K562 (cell line): ENCODE measurements around the gene TMPRSS7. TPM values are rescaled to one million over a fixed set of nuclear protein-coding genes. Genes with fewer than 3 reads are reported as not detected.

Experiments used
- ATAC-seq: fragments of 200-7000 bp; cut with Tn5 transposase; 3 replicates; pipeline ENCODE4 v1.9.1; 2020; ENCODE audit warnings: moderate library complexity
- BruUV-seq: library from RNA; stranded (reverse); fragments of 400-500 nt; replicated peaks from 2 replicates; lab custom pipeline; 2021; lab: Mats Ljungman, UMichigan
- CTCF ChIA-PET: fragments of 300-600 bp; formaldehyde crosslinking; extraction: SDS; loops from one replicate; lab custom pipeline; 2021; ENCODE audit warnings: low intra/inter-chr PET ratio; lab: Yijun Ruan, JAX
- POLR2A ChIA-PET: fragments of 300-600, 350-650 bp; sonication (Branson Sonifier 250); formaldehyde crosslinking; extraction: SDS; loops from one replicate; lab custom pipeline; 2021; ENCODE audit warnings: antibody characterized with exemption, inconsistent platforms; lab: Yijun Ruan, JAX
- DNase-seq, 4 experiments: peaks; one replicate each; pipeline versions ENCODE4 v3.0.0 to v3.0.0-alpha.2; 2011 to 2018; ENCODE audit warnings: low spot score in 3 of 4, mixed read lengths in 3 of 4; ENCODE audit errors: extremely low read depth in 1 of 4
- FAIRE-seq: peaks from 2 replicates; lab custom pipeline; 2011; peaks lifted over from hg19 to GRCh38; lab: Jason Lieb, UNC
- H2AFZ ChIP-seq: 2 replicates; pipeline ENCODE4 v1.6.0; 2011; ENCODE audit warnings: low read depth, low read length, control low read depth, inconsistent platforms
- H3K27ac ChIP-seq: fragments of 200-600 bp; 3 replicates; pipeline ENCODE4 v1.8.0; 2011; ENCODE audit warnings: low read depth, mild to moderate bottlenecking, control low read depth, inconsistent platforms, low read length, moderate library complexity, mixed read lengths; ENCODE audit errors: extremely low read depth
- H3K27me3 ChIP-seq, 2 experiments: fragments of 300-600 bp in 1 of 2; 2 replicates in 1 of 2; 3 replicates in 1 of 2; pipeline versions ENCODE4 v1.6.0 to v1.8.0; 2011; ENCODE audit warnings: inconsistent platforms in 2 of 2, low read length in 2 of 2, mild to moderate bottlenecking in 1 of 2, mixed read lengths in 1 of 2, moderate library complexity in 1 of 2; ENCODE audit not compliant: control insufficient read depth in 2 of 2, insufficient read depth in 2 of 2
- H3K36me3 ChIP-seq: fragments of 300-600 bp; 3 replicates; pipeline ENCODE4 v1.8.0; 2011; ENCODE audit warnings: mild to moderate bottlenecking, low read length, inconsistent platforms; ENCODE audit not compliant: control insufficient read depth, insufficient read depth
- H3K4me1 ChIP-seq, 2 experiments: fragments of 200-600 bp in 1 of 2; replicated peaks in 1 of 2; 2 replicates in 1 of 2; 3 replicates in 1 of 2; pipeline versions ENCODE4 v1.5.1 to v1.8.0; 2011; ENCODE audit warnings: inconsistent platforms in 2 of 2, low read length in 2 of 2, mild to moderate bottlenecking in 1 of 2, mixed read lengths in 1 of 2, moderate library complexity in 1 of 2; ENCODE audit not compliant: control insufficient read depth in 2 of 2, insufficient read depth in 2 of 2
- H3K4me2 ChIP-seq: 2 replicates; pipeline ENCODE4 v1.6.1; 2011; ENCODE audit warnings: low read length, control low read depth, inconsistent platforms, mixed read lengths; ENCODE audit not compliant: insufficient read depth
- H3K4me3 ChIP-seq: fragments of 200-600 bp; sonication (generic), shearing (Covaris generic); 2 replicates; pipeline ENCODE4 v1.5.1; 2016; ENCODE audit warnings: control low read depth, inconsistent platforms
- H3K79me2 ChIP-seq: fragments of 200-600 bp; 3 replicates; pipeline ENCODE4 v1.8.0; 2011; ENCODE audit warnings: low read length, inconsistent platforms; ENCODE audit not compliant: control insufficient read depth, insufficient read depth
- H3K9ac ChIP-seq, 2 experiments: 2 replicates each; pipeline versions ENCODE4 v1.6.0 to v1.6.1; 2011; ENCODE audit warnings: low read depth in 2 of 2, low read length in 2 of 2, control low read depth in 1 of 2, inconsistent platforms in 1 of 2, mild to moderate bottlenecking in 1 of 2, mixed read lengths in 1 of 2; ENCODE audit not compliant: insufficient read depth in 1 of 2
- H3K9me1 ChIP-seq: one replicate; pipeline ENCODE4 v1.6.0; 2011; ENCODE audit warnings: inconsistent platforms, mild to moderate bottlenecking, low read length, moderate library complexity; ENCODE audit not compliant: control insufficient read depth, insufficient read depth
- H3K9me3 ChIP-seq: replicated peaks from 2 replicates; pipeline ENCODE4 v1.5.1; 2011; ENCODE audit warnings: low read depth, low read length, inconsistent platforms; ENCODE audit not compliant: control insufficient read depth, insufficient read depth
- H4K20me1 ChIP-seq: replicated peaks from 2 replicates; pipeline ENCODE4 v1.6.1; 2011; ENCODE audit warnings: low read length, inconsistent platforms, mixed read lengths; ENCODE audit not compliant: control insufficient read depth, insufficient read depth
- HSF4 ChIP-seq: fragments of 250-450 bp; sonication (Bioruptor Pico); IDR thresholded peaks from 2 replicates; pipeline ENCODE4 v2.1.2; 2022; ENCODE audit warnings: mild to moderate bottlenecking, moderate library complexity, borderline replicate concordance
- NCOA6 ChIP-seq: fragments of 450-650 bp; IDR thresholded peaks from 2 replicates; pipeline ENCODE4 v1.6.1; 2017; ENCODE audit warnings: mild to moderate bottlenecking
- ZNF766 ChIP-seq: fragments of 200-800 bp; sonication (Bioruptor generic); conservative IDR thresholded peaks from 2 replicates; pipeline ENCODE4 v1.6.1; 2016; ENCODE audit warnings: missing genetic modification characterization, missing compliant biosample characterization
- WGBS: fragments of 100-300 bp; shearing (Covaris generic); methylation state at CpG from one replicate; pipeline ENCODE4 v1.1.6; 2016; ENCODE audit warnings: low coverage, mixed read lengths; ENCODE audit not compliant: insufficient coverage; ENCODE audit errors: missing lambda C conversion rate; 5-methylcytosine and 5-hydroxymethylcytosine counted together
- in situ Hi-C: fragments of 300-500 bp; cut with MboI; formaldehyde crosslinking; loops from 4 replicates; pipeline ENCODE4 v1.15.0; 2018; ENCODE audit warnings: inconsistent platforms, mixed read lengths
- intact Hi-C: fragments of 100-400 bp; cut with micrococcal nuclease; formaldehyde crosslinking; loops from 2 replicates; pipeline ENCODE4 v1.14.2; 2022
- polyA plus RNA-seq, 8 experiments: library from polyadenylated mRNA; depleted of rRNA in 4 of 8; stranded (reverse) in 5 of 8; unstranded in 3 of 8; fragments of >200 nt; fragmentation: Nextera tagmentation in 2 of 8; fragmentation: Illumina TruSeq in 1 of 8; extraction: Ambion mirVana in 2 of 8; extraction: Trizol in 1 of 8; gene quantifications; 2 replicates each; pipeline versions ENCODE4 v1.2.1 to v1.2.3, GENCODE V29; 2011 to 2014; ENCODE audit warnings: inconsistent platforms in 1 of 8, missing spikeins in 1 of 8
- total RNA-seq, 7 experiments: library from RNA; depleted of rRNA in 6 of 7; stranded (reverse); fragments of >200 nt in 6 of 7; fragmentation: Illumina TruSeq in 2 of 7; extraction: Trizol in 2 of 7; gene quantifications; 2 replicates each; pipeline versions ENCODE4 v1.2.1 to v1.2.3, GENCODE V29; 2011 to 2021; ENCODE audit warnings: low replicate concordance in 1 of 7
- TF ChIP-seq, protein P1 (sequence below): fragments of 450-650 bp; formaldehyde crosslinking; IDR thresholded peaks from 2 replicates; pipeline ENCODE4 v1.4.0; 2020; ENCODE audit warnings: mild to moderate bottlenecking

TMPRSS7 gene
- total and polyA plus RNA-seq, 9 of the 15 experiments (the other 6 are each of a cell fraction or from before 2014, with no cell fraction given) = not detected

- BruUV-seq = no TSS peak
- no peak for ATAC-seq
Measured at GRCh38 chr3:112003321-112004080, 31.0 kb upstream of the TMPRSS7 start.

DNA sequence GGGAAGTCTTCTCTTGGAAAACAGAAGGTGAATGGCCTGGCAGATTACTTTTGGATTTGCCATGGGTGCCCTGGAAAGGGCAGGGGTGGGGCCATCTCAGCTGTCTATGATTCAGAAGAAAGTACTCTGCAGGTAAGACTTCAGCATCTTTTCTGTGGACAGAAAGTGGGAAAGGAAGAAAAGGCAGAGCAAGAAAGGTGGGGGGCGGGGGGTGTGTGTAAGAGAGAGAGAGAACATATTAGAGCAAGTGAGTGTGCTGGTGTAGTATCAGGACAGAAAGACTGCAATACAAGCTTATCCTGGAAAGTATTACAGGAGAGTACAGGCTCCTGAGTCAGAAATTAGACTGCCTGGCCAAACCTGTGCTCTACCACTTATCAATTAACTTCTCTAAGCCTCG lies 30.3 kb upstream of the TMPRSS7 start:
- in situ Hi-C loops = no loop called here
- Histone ChIP-seq H3K4me2 (no peak overlapping the region), H3K4me3 (no peak overlapping the region), H3K9ac (no peak overlapping the region), H4K20me1 (no peaks in the 10 kb centered on the region), H2AFZ (no peak overlapping the region), H3K36me3 (no peaks in the 10 kb centered on the region), H3K27ac (no peak overlapping the region), H3K79me2 (no peaks in the 10 kb centered on the region), H3K27me3 (peaks cover 0 to 5% of the 10 kb centered on the region in 2 experiments; a peak in 3 of 5 replicates), H3K9me1 (no peaks in the 10 kb centered on the region), H3K9me3 (no peaks in the 10 kb centered on the region), H3K4me1 (no peaks in the 10 kb centered on the region; a peak in 1 of 5 replicates)
- no peak for ATAC-seq
- ChIA-PET CTCF (no interaction called here), POLR2A (interaction anchor here (0.5 to 1.4 kb wide), 3 partner anchors 10 to 228 kb away, joined by 3 read pairs; no protein-coding TSS in a partner anchor)
- no peak for TF ChIP-seq HSF4 (CRISPR knock-in tag)
- DNase-seq = no peak
- no TSS peak for BruUV-seq
- 0% methylated on average over 2 of the region's 2 CpGs for WGBS
- no peak for FAIRE-seq
- intact Hi-C loops = no loop called here

More at GRCh38 chr3:112003321-112004080, 31.0 kb upstream of the TMPRSS7 start:
- Histone ChIP-seq H3K9me1 (no peaks in the 10 kb centered on the region), H3K9me3 (no peaks in the 10 kb centered on the region), H3K4me2 (no peak overlapping the region), H3K9ac (no peak overlapping the region), H3K4me1 (no peaks in the 10 kb centered on the region; a peak in 1 of 5 replicates)
- CTCF ChIA-PET = no interaction called here
- FAIRE-seq = no peak
- TF ChIP-seq, protein P1, sequence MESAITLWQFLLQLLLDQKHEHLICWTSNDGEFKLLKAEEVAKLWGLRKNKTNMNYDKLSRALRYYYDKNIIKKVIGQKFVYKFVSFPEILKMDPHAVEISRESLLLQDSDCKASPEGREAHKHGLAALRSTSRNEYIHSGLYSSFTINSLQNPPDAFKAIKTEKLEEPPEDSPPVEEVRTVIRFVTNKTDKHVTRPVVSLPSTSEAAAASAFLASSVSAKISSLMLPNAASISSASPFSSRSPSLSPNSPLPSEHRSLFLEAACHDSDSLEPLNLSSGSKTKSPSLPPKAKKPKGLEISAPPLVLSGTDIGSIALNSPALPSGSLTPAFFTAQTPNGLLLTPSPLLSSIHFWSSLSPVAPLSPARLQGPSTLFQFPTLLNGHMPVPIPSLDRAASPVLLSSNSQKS (CRISPR knock-in tag) = no peak
- no peak for TF ChIP-seq NCOA6
- no peak for TF ChIP-seq ZNF766 (CRISPR knock-in tag)
- TF ChIP-seq, all 486 proteins: peak for 0
- H3K36me3 ChIP-seq = no peaks in the 10 kb centered on the region
- DNase-seq = no peak
- no peak overlapping the region for H2AFZ ChIP-seq
- in situ Hi-C loops = no loop called here
- no peak overlapping the region for H3K4me3 ChIP-seq
- H3K79me2 ChIP-seq = no peaks in the 10 kb centered on the region
- intact Hi-C loops = no loop called here
- H3K27ac ChIP-seq = no peak overlapping the region
- no peaks in the 10 kb centered on the region for H4K20me1 ChIP-seq
- POLR2A ChIA-PET = interaction anchor here (0.5 to 1.4 kb wide), 3 partner anchors 9 to 227 kb away, joined by 3 read pairs; no protein-coding TSS in a partner anchor
- WGBS = 0% methylated on average over 4 of the region's 4 CpGs
- H3K27me3 ChIP-seq = peaks cover 0 to 12% of the 10 kb centered on the region in 2 experiments; a peak in 3 of 5 replicates
